ENCODE measurements around the gene CHCHD4.

DNA sequence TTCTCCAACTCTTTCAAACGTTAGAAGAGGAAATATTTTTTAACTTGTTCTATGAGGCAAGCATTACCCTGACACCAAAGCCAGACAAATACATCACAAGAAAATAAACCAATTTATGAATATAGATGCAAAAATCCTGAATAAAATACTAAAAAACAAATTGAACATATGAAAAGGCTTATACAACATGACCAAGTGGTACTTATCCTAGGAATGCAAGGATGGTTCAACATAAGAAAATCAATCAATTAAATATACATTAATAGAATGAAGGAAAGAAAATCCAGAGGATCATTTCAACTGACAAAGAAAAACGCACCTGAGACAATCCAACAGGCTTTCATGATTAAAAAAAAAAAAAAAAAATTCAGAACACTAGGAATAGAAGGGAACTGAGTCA lies 36.6 kb upstream of the CHCHD4 start:
- TF ChIP-seq CTCF (IDR thresholded peaks at IDR 0.05) (no peak), POLR2A (IDR thresholded peaks at IDR 0.05) (no peak)

Data from ovary (tissue), 3 donors.